Right renal pelvis (tissue), 4 donors: Measurements from ENCODE around the gene ATF7. TPM values are rescaled to one million over a fixed set of nuclear protein-coding genes. Genes with fewer than 3 reads are reported as not detected.
A peak's percentile ranks its signal among the peaks of the same experiment; 100 is the strongest.

Source experiments
- DNase-seq, 4 donors: peaks; one replicate each; pipeline ENCODE4 v3.0.0-alpha.2; 2013; ENCODE audit warnings: low read depth in 4 of 4, low spot score in 3 of 4, missing footprints in 1 of 4
- polyA plus RNA-seq, 4 donors: library from polyadenylated mRNA; unstranded; fragments of 120-200 nt; gene quantifications; one replicate each; pipeline ENCODE4 v1.2.1, GENCODE V29; 2013; ENCODE audit not compliant: insufficient read length in 4 of 4

Gene ATF7
- polyA plus RNA-seq, 4 donors = 38.4 to 47.0 (median 44.8) TPM

- no peak for DNase-seq
These were observed 93.4 kb downstream of the ATF7 start for GRCh38 chr12:53532524-53533445.

- DNase-seq = no peak
These were observed 94.2 kb downstream of the ATF7 start for GRCh38 chr12:53532021-53532420.

GRCh38 chr12:53530920-53531319 lies 95.3 kb downstream of the ATF7 start:
- DNase-seq = no peak

GRCh38 chr12:53530061-53530460 lies 96.1 kb downstream of the ATF7 start:
- no peak for DNase-seq

DNA sequence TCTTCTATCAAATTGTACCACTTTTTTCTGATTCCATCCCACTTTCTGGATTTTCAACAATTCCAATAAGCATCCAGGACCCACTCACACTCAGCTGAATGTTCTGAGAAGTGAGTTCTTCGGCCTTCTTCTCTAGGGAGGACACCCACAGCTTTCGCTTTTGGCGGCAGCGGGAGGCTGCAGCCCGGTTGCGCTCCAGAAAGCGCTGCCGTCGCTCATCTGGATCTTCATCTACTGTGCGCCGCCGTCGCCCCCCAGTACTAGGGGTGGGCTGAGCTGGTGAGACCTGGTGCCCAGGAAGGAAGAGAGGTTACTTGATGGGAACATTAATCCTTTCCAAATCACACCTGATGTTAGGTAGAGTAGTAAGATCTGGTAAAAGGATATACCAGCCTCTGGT lies 101.7 kb downstream of the ATF7 start:
- DNase-seq = no peak

DNA sequence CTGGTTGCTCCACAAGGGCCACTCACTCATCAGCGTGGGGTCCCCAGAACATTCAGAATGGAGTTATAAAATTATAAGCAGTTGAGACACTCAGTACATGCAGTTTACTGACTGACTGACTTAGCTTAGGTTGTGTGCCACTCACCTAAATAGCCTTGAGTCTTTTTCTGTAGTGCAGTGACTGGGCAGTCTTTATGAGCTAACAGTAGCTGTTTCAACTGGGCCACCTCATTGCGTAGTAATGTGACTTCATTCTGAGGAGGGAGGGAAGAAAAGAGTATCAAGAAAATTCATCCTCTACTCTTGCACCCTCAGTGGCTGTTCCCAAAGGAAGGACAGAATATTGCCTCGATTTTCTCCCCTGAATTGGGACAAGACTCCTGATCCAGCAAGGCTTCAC lies 103.1 kb downstream of the ATF7 start:
- no peak for DNase-seq

GRCh38 chr12:53518381-53518780 lies 107.8 kb downstream of the ATF7 start:
- no peak for DNase-seq

- DNase-seq = no peak
These were observed 109.3 kb downstream of the ATF7 start for GRCh38 chr12:53516758-53517455.

DNA sequence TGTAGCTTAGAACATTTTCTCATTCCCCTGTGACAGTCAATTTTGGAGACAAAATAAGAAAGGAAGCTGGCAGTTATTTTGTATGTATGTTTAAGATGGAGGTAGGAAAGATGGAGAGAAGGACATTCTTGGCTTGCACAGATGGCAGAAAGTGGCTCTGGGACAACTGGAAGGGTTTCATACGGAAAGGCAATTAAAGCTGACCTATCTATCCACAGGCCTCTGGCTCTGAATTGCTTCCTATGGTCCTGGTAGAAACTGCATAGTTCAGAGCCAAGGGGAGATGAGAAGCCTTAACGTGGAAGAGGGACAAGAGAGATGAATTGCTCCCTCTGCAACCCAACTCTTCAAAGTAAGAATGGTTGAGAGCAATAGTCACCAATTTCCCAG lies 110.9 kb downstream of the ATF7 start:
- DNase-seq = no peak

- DNase-seq = no peak
These were observed 111.4 kb downstream of the ATF7 start for GRCh38 chr12:53514628-53515290.

DNA sequence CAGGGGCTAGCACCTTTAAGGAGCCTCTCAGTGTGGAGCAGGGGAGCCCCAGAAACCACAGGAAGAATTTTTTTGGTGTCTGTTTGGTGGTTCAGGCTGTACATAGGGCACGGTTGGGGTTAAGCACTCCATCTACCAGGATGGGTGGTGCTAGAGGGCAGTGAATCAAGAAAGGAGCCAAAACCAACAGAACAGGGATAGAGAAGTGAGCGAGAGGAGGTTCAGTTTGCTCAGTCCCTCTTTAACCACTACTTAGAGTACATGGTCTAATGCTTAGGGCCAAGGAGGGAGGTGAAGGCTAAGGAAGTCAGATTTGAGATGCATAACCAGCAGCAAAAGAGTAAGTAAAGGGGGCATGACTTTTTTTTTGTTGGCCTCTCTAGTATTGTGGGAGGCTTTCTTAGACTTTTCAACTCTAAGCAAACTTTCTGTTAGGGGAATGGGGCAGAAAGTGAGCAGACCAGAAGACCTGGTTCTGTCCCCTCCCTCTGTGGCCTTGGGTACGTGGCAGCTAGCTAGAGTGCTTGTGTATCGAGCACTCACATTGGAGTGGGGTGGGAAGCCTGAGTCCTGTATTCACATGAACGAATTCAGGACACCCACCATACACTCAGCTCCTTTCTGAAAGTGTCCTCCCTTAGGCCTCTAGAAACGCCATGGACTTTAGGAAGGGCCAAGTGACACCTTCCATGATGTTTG lies 112.3 kb downstream of the ATF7 start:
- no peak for DNase-seq

- DNase-seq = no peak
These were observed 115.9 kb downstream of the ATF7 start for GRCh38 chr12:53510181-53510812.

DNA sequence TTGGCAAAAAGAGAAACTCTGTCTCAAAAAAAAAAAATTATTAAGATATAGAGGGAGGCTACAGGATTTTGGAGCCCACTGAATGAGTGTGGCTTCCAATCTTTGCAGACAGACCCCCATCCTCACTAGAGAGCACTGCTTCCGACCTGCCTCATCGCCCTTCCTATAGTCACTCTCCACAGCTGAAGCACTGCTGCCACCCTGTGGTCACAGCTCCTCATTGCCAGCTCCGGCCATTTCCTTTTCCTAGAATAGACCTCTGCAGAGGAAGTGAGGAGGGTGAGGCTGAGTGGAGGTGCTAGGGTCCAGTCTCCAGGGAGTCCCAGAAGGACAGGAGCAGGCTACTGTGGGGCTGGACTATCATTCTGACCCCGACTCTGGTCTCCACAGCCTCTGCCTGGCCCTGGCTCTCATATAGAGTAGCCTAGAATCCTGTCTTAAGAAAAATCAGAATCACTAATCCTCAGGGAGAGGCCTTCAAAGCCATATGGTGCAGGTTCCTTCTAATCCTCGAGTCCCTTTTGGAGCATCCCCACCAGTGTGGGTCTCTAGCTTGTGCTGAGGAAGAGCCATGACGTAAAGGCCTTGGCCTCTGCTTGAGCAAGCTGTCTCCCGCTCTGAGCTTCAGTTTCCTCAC lies 117.5 kb downstream of the ATF7 start:
- peak in 3 of 4 donors; percentile 77 to 79 (median 77) for DNase-seq

DNA sequence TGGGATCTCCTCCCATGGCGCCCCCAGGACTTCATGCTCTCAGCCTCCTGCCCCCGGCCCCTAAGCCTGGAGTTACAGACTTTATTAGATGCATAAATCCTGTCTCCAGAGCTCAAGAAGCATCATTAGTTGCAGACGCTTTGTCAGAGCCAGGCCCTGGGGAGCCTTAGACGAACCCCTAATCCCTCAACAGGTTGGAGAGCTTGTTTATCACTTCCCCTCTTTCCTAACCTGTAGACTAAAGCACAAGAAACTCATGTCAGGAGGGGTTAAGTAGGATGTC lies 118.6 kb downstream of the ATF7 start:
- DNase-seq = no peak

GRCh38 chr12:53506881-53507602 lies 119.1 kb downstream of the ATF7 start, which contains the start of gene NPFF:
Gene NPFF (minus strand): TSS chr12:53507484. CDS start chr12:53507474, 10 bp downstream.
- no peak for DNase-seq

DNA sequence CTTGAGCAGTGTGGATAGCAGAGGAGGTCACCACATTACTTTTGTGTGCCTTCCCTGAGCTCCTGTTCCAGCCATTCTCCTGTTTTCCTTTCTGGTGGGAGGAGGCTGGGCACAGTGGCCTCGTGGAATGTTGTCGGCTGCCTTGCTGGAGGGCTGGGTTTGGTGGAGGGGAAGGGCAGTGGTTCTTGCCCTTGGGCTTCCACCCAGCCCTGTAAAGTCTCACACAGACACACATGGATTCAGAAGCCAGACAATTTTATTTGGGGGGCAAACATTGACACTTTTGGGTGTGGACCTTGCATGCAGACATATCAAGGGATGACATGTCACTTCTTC lies 119.8 kb downstream of the ATF7 start:
- no peak for DNase-seq

- DNase-seq = no peak
These were observed 120.4 kb downstream of the ATF7 start for GRCh38 chr12:53505555-53506449.

GRCh38 chr12:53505086-53505485 lies 121.1 kb downstream of the ATF7 start:
- DNase-seq = no peak
